IPS-NIHi11 (cell line): ENCODE measurements around the gene RELA.
"Not testable (repeated sequence)": the region's sequence is repeated elsewhere in the genome, so short reads cannot be mapped to it uniquely, and the experiment has no call there.

ENCODE experiments used
- DNase-seq: peaks from one replicate; pipeline ENCODE4 v3.0.0; 2012; ENCODE audit warnings: mixed read lengths, low spot score

Gene RELA

DNA sequence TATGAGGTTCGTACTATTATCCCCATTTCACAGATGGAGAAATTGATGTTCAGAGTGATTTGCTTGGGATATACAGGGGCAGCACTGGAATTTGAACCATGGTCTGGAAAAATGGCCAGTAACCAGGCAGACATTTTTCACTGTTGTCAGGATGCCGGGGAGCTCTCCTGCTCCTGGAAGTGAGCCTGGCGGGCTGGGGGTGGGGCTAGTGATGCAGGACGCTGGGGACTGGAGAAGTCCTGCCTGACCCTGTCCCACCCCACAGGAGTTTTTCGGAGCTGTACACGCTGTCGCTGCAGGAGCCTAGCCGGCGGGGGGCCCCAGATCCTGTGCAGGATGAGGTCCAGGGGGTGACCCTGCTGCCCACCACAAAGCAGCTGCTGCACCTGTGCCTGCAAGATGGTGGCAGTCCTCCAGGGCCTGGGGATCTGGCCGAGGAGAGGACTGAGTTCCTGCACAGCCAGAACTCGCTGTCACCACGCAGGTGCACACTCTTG is 13.7 kb downstream of the RELA start:
- DNase-seq: no peak

GRCh38 chr11:65646958-65647701 is 15.6 kb downstream of the RELA start:
- DNase-seq: peak; percentile 80

GRCh38 chr11:65646288-65646957 is 16.3 kb downstream of the RELA start:
- no peak for DNase-seq

DNA sequence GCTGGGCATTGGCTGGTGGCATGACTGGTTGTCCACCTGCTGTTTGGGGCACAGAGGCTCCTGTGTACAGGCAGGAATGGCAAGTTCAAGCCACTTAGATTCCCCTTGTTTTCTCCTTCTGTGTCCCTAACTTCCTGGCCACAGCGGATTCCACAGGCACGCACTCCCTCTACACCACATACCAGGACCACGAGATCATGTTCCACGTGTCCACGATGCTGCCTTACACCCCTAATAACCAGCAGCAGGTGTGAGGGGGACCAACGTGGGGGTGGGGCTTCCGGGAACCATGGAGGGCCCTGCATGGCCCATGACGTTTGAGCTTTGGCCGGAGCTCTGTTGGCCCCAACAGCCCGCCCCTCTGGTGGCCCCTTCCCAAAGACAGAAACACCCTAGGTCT is 17.0 kb downstream of the RELA start:
- no peak for DNase-seq

- no peak for DNase-seq
Observed at GRCh38 chr11:65644837-65645236, 17.9 kb downstream of the RELA start.

GRCh38 chr11:65643971-65644370 is 18.7 kb downstream of the RELA start:
- peak; percentile 52 for DNase-seq

DNA sequence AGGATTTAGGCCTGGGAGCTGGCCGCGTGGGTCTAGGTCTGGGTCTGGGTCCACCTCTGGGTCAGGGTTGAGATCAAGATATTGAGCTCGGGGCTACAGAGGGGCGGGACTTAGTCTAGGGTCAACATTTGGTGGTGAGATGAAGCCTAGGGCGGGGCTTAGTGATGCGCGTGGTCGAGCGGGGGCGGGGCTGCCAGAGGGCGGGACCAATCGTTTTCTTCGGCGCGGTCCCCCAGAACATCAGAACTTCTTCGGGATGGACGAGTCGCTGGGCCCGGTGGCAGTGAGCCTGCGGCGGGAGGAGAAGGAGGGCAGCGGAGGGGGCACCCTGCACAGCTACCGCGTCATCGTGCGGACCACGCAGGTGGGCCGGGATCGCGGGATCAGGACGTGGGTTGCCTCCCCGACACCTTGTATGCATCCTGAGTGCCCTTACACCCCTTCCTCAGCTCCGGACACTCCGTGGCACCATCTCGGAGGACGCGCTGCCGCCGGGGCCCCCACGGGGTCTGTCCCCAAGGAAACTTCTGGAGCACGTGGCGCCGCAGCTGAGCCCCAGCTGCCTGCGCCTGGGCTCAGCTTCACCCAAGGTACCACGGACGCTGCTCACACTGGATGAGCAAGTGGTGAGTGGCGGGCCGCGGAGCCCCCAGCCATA is 20.6 kb downstream of the RELA start:
- peak; percentile 69 for DNase-seq

DNA sequence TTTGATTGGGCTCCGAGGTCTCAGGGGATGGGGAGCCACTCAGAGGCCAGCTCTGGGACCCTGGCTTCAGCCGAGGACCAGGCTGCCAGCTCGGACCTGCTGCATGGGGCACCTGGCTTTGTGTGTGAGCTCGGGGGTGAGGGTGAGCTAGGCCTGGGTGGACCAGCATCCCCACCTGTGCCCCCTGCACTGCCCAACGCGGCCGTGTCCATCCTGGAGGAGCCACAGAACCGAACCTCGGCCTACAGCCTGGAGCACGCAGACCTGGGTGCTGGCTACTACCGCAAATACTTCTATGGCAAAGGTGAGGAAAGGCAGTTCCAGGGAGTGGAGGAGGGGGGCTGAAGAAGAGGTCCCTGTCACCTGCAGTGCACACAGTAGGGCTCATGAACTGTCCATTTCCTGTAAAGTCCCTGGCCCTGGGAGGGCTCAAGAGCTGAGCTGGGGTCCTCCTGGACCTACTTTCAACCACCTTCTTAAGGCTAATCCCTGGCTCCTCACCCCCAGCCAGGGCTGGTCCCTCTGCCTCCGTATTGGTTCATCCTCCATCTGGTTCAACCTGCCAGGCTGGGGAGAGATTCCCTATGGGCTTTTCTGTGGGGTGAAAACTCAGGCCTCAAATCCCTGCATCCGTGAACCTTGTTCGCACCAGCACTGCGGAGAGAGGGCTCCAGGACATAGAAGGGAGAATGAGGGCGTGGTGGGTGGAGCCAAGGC is 21.3 kb downstream of the RELA start:
- DNase-seq: no peak

DNA sequence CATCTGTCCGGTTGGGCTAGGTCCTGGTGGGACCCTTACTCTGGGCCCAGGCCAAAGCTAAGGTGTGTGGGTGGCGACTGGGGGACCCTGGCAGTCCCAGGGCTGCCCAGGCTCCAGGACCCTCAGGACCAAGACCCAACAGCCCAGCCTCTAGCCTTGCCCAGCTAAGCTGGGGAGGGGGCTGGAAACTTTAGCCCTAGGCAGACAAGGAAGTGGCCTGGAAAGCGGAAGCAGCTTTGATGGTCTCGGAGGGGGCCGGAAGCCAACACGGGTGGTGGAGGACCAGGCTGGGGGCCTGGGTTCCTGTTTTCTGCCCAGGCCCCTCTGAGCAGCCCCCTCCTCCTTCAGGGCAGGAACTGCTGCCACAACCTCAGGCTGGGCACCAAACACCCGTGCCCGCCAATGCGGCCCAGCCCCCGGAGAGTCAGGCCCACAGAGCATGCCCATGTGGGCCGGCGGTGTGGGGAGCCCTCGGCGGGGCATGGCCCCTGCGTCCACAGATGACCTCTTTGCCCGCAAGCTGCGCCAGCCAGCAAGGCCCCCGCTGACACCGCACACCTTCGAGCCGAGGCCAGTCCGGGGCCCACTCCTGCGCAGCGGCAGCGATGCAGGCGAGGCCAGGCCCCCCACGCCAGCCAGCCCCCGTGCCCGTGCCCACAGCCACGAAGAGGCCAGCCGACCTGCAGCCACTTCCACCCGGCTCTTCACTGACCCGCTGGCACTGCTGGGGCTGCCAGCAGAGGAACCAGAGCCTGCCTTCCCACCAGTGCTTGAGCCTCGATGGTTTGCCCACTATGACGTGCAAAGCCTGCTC is 22.0 kb downstream of the RELA start:
- DNase-seq: no peak

DNA sequence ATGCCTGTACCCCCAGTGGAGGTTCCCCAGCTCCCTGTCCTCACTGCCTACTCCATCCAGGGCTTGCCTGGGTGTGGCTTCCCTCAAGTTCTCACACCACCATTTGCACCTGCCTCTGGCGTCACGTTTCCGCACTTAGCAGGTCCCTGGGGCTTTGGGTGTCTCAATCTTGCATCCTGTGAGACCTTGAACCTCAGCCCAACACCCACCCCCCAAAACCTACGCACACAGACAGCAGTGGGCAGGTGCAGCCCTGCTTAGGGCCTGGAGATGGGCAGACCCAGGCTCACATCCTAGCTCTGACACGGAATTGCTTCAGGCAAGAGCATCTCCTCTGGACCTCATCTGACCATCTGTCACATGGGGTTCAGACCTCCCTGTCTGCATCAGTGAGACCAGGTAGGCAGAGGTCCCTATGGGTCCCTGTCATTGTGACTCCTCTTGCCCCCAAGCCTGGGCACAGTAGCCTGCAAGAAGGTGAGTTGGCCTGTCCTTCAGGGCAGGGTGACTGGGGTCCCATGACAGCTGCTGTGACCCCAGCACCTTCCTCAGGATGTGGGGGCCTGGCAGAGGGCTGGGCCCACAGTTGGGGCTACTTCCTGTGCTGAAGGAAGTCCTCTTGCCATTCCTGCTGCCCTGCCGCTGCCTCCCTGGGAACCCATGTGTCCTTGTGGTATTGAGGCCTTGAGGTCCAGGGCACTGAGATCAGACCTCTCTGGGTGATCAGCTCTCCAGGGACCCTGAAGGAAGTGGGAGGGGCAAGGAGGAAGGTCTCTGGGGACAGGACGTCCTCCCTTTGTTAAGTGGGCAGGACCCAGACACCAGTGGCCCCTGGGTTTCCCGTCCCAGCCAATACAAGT is 22.9 kb downstream of the RELA start:
- DNase-seq: no peak

DNA sequence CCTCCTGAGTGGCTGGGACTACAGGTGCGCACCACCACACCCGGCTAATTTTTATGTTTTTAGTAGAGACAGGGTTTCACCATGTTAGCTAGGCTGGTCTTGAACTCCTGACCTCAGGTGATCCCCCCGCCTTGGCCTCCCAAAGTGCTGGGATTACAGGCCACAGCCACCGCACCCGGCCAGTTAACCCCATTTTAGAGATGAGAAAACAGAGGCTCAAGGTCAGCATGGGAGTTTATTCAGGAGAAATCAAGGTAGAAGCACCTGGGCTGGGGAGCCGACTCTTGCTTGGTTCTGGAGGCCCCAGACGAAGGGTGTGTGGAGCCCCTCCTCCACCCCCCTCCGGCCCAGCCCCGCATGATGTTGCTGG is 23.5 kb downstream of the RELA start:
- not testable (repeated sequence) for DNase-seq

DNA sequence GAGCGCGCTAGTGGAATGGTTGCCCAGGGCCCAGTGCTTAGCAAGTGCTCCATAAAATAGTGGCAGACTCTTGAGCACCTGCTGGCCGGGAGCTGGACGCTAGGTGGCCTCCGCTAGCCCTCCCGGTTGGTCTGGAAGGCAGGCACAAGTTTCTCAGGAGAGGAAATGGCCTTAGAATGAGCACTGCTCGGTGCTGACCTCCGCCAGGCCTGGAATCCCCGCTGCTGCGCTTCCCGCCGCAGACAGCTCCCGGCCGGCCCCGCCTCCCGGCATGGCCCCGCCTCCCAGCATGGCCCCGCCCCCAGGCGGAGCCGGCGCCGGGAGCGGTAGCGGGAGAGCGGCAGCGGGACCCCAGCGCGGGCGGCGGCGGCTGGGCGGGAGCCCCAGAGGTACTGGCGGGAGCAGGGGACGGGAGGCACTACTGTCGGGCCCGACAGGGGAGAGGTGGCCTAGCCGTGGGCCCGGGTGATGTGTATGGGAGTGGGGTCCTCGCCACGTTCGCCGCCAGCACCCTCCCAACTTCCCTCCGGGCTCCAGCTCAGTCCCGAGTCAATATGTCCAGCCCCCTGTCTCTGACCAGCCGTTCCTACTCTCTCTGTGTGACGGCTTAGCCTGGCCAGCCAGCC is 24.8 kb downstream of the RELA start, which contains the start of gene SIPA1:
Gene SIPA1, plus strand, starts transcription at position 308 of the 626 bp plus-strand sequence. CDS start 2,821 bp downstream, outside the sequence.
- peak; percentile 94 for DNase-seq

GRCh38 chr11:65637032-65637557 is 25.6 kb downstream of the RELA start:
- DNase-seq: no peak

- DNase-seq: no peak
Observed at GRCh38 chr11:65636108-65637031, 26.3 kb downstream of the RELA start.

GRCh38 chr11:65634905-65635731 is 27.6 kb downstream of the RELA start:
- DNase-seq: no peak

DNA sequence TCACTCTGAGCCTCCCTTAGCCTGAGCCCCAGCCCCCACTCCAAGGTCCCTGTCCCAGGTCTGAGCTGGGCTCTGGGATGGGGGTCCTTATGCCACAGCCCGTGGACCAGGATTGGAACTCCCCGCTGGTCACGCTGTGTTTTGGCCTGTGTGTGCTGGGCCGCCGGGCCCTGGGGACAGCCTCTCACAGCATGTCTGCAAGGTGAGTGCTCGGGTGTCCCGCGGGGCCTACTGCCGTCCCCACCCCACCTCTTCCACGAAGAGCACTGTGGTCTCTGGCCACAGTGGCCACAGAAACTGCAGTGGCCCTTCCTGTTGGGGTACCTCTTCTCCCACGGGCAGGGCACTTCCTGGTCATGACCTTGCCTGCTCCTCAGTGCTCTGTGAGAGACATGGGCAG is 28.3 kb downstream of the RELA start:
- no peak for DNase-seq

- DNase-seq: no peak
Observed at GRCh38 chr11:65634109-65634436, 28.6 kb downstream of the RELA start.
